Ishikawa (cell line): ENCODE results near the gene ZNF197.

Experiments used
- CEBPB ChIP-seq: IDR thresholded peaks from 2 replicates; pipeline ENCODE4 v1.6.1; 2012
- CREB1 ChIP-seq: IDR thresholded peaks from 2 replicates; pipeline ENCODE4 v1.6.1; 2012; ENCODE audit warnings: low read depth
- EGR1 ChIP-seq: IDR thresholded peaks from 2 replicates; pipeline ENCODE4 v1.6.1; 2012
- EP300 ChIP-seq: IDR thresholded peaks from 2 replicates; pipeline ENCODE4 v1.6.1; 2012; ENCODE audit warnings: borderline replicate concordance
- FOXM1 ChIP-seq: IDR thresholded peaks from 2 replicates; pipeline ENCODE4 v1.6.1; 2012; ENCODE audit warnings: low read depth, borderline replicate concordance
- MAX ChIP-seq: IDR thresholded peaks from 2 replicates; pipeline ENCODE4 v1.6.1; 2012
- NFIC ChIP-seq: IDR thresholded peaks from 2 replicates; pipeline ENCODE4 v1.6.1; 2012
- RAD21 ChIP-seq: IDR thresholded peaks from 2 replicates; pipeline ENCODE4 v1.6.1; 2012; ENCODE audit warnings: low read depth
- REST ChIP-seq: IDR thresholded peaks from 2 replicates; pipeline ENCODE4 v1.6.1; 2012; ENCODE audit warnings: low read depth, mild to moderate bottlenecking
- TAF1 ChIP-seq: IDR thresholded peaks from 2 replicates; pipeline ENCODE4 v1.6.1; 2012; ENCODE audit warnings: low read depth, mild to moderate bottlenecking
- TCF12 ChIP-seq: IDR thresholded peaks from 2 replicates; pipeline ENCODE4 v1.6.1; 2012; ENCODE audit warnings: low read depth
- TEAD4 ChIP-seq: IDR thresholded peaks from 2 replicates; pipeline ENCODE4 v1.6.1; 2012
- USF1 ChIP-seq: IDR thresholded peaks from 2 replicates; pipeline ENCODE4 v1.6.1; 2012
- YY1 ChIP-seq: IDR thresholded peaks from 2 replicates; pipeline ENCODE4 v1.6.1; 2012; ENCODE audit warnings: low read depth
- ZBTB7A ChIP-seq: IDR thresholded peaks from 2 replicates; pipeline ENCODE4 v1.6.1; 2012; ENCODE audit warnings: low read depth

ZNF197 gene

GRCh38 chr3:44678480-44679116 lies 53.8 kb downstream of the ZNF197 start:
- TF ChIP-seq USF1 = no peak
- TF ChIP-seq TAF1 = no peak
- no peak for TF ChIP-seq RAD21
- no peak for TF ChIP-seq REST
- no peak for TF ChIP-seq EP300
- TF ChIP-seq MAX = no peak
- TF ChIP-seq YY1 = no peak
- TF ChIP-seq CREB1 = no peak
- TF ChIP-seq TEAD4 = no peak
- TF ChIP-seq CEBPB = no peak
- TF ChIP-seq TCF12 = no peak
- TF ChIP-seq FOXM1 = no peak
- no peak for TF ChIP-seq EGR1

GRCh38 chr3:44680921-44681455 lies 56.2 kb downstream of the ZNF197 start:
- TF ChIP-seq MAX (no peak), RAD21 (no peak), TAF1 (no peak), TCF12 (no peak), NFIC (no peak), REST (no peak), FOXM1 (no peak)

- TF ChIP-seq TEAD4 (no peak), YY1 (no peak), REST (no peak), NFIC (no peak), USF1 (no peak), TAF1 (no peak)
These were observed 57.5 kb downstream of the ZNF197 start for GRCh38 chr3:44682182-44682896.

GRCh38 chr3:44685128-44685800 lies 60.4 kb downstream of the ZNF197 start:
- TF ChIP-seq USF1 (no peak), CREB1 (no peak), YY1 (no peak), RAD21 (no peak), EGR1 (no peak), MAX (no peak), TAF1 (no peak), EP300 (no peak), TCF12 (no peak), CEBPB (no peak), TEAD4 (no peak), NFIC (no peak), ZBTB7A (no peak), REST (no peak), FOXM1 (no peak)
